ENCODE data around the gene AATK. TPM values are rescaled to one million over a fixed set of nuclear protein-coding genes. Genes with fewer than 3 reads are reported as not detected.

The AATK gene
- polyA plus RNA-seq, 1 of the 3 experiments (the other 2 are of a cell fraction) = 0.51 TPM

- no peak for DNase-seq
- 49% methylated on average over 12 of the region's 14 CpGs for WGBS (ENCODE audit: low lambda C conversion rate)
- Histone ChIP-seq H3K79me2 (ENCODE audit: insufficient read depth) (no peaks in the 10 kb centered on the region), H3K27me3 (ENCODE audit: insufficient read depth) (peaks cover 6% of the 10 kb centered on the region; the same call in 1 of the 2 replicates), H3K9me3 (no peaks in the 10 kb centered on the region), H3K9ac (no peak overlapping the region), H3K4me1 (ENCODE audit: control insufficient read depth in 1 of 2, insufficient read depth in 2 of 2, low read depth in 1 of 2, low read length in 1 of 2) (no peaks in the 10 kb centered on the region; a peak in 1 of 4 replicates), H3K27ac (ENCODE audit: low read depth in 2 of 2, low read length in 1 of 2) (no peak overlapping the region), H3F3A (replicated peaks; ENCODE audit: insufficient read depth) (no peaks in the 10 kb centered on the region), H3K4me3 (ENCODE audit: low read depth in 2 of 2, low read length in 1 of 2) (no peak overlapping the region), H3K9me2 (no peaks in the 10 kb centered on the region), H2AFZ (ENCODE audit: low read depth) (no peak overlapping the region), H3K4me2 (no peak overlapping the region), H4K20me1 (ENCODE audit: insufficient read depth) (no peaks in the 10 kb centered on the region), H3K36me3 (replicated peaks in 1 of 2; ENCODE audit: control insufficient read depth in 1 of 2, insufficient read depth in 2 of 2, low read length in 1 of 2) (no peaks in the 10 kb centered on the region)
- no peak for TF ChIP-seq RFX5 (IDR thresholded peaks at IDR 0.05; ENCODE audit: low read length)
- no peak for TF ChIP-seq TEAD4 (IDR thresholded peaks at IDR 0.05; ENCODE audit: borderline replicate concordance, insufficient read depth)
- TF ChIP-seq USF1 (IDR thresholded peaks at IDR 0.05; ENCODE audit: borderline replicate concordance, low read depth) = peak; percentile 47; the same call in 1 of the 2 replicates
- CTCF ChIA-PET = interaction anchor here (0.9 to 5.1 kb wide), 3 partner anchors 17 to 24 kb away, joined by 3 to 21 read pairs (median 3); no protein-coding TSS in a partner anchor
- POLR2A ChIA-PET = no interaction called here
Measured at GRCh38 chr17:81125573-81126081, 40.4 kb downstream of the AATK start.

GRCh38 chr17:81124377-81124776 lies 41.6 kb downstream of the AATK start:
- Histone ChIP-seq H3K9me3 (no peaks in the 10 kb centered on the region), H4K20me1 (ENCODE audit: insufficient read depth) (no peaks in the 10 kb centered on the region), H3K36me3 (replicated peaks in 1 of 2; ENCODE audit: control insufficient read depth in 1 of 2, insufficient read depth in 2 of 2, low read length in 1 of 2) (no peaks in the 10 kb centered on the region), H3K4me1 (ENCODE audit: control insufficient read depth in 1 of 2, insufficient read depth in 2 of 2, low read depth in 1 of 2, low read length in 1 of 2) (no peaks in the 10 kb centered on the region; a peak in 1 of 4 replicates), H3K9ac (no peak overlapping the region), H3K9me2 (no peaks in the 10 kb centered on the region), H3K4me2 (no peak overlapping the region), H3K27ac (ENCODE audit: low read depth in 2 of 2, low read length in 1 of 2) (no peak overlapping the region), H3F3A (replicated peaks; ENCODE audit: insufficient read depth) (no peaks in the 10 kb centered on the region), H3K79me2 (ENCODE audit: insufficient read depth) (no peaks in the 10 kb centered on the region), H2AFZ (ENCODE audit: low read depth) (no peak overlapping the region), H3K27me3 (ENCODE audit: insufficient read depth) (peaks cover 6% of the 10 kb centered on the region; the same call in 1 of the 2 replicates), H3K4me3 (ENCODE audit: low read depth in 2 of 2, low read length in 1 of 2) (no peak overlapping the region)
- ChIA-PET POLR2A (no interaction called here), CTCF (interaction anchor here (5.1 kb wide), 1 partner anchor 19 kb away, joined by 21 read pairs; no protein-coding TSS in a partner anchor)
- WGBS (ENCODE audit: low lambda C conversion rate) = 77% methylated on average over 17 of the region's 18 CpGs
- DNase-seq = no peak
- TF ChIP-seq REST (IDR thresholded peaks at IDR 0.05; ENCODE audit: low read depth, low read length) = no peak
